EH (cell line): ENCODE measurements around the gene ACTL10.

Experiments
- DNase-seq: peaks from one replicate; pipeline ENCODE4 v3.0.0-alpha.2; 2015; ENCODE audit warnings: low read depth

Gene ACTL10

DNA sequence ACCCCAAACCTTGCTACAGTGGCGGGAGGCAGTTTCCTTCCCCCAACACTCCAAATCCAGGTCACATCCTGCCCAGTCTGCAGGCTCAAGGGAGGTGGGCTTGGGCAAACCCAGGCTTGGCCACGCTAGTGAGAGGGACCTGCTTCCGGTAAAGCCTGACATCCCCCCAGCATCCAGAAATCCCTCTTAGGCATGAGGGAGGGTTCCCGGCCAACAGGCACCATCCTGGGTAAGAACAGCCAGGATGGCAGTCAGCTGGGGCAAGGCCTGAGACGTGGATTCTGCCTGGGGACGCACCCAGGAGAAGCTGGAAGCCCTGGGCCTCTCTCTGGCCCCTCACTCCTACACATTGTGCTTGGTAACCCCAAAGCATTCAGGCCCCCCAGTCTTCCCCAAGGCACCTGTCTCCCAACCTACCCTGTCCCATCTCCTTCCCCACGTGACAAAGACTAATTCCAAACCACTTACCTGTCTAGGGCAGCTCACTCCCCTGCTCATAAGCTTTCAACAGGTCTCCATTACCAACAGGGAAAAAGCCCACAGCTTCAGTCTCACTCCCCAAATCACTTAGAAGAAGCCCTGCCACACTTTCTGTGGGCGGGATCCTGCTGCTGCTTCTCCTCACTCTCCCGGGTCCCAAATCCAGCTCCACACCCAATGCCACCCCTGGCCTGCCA, 2.5 kb upstream of the ACTL10 start:
- DNase-seq, result no peak

DNA sequence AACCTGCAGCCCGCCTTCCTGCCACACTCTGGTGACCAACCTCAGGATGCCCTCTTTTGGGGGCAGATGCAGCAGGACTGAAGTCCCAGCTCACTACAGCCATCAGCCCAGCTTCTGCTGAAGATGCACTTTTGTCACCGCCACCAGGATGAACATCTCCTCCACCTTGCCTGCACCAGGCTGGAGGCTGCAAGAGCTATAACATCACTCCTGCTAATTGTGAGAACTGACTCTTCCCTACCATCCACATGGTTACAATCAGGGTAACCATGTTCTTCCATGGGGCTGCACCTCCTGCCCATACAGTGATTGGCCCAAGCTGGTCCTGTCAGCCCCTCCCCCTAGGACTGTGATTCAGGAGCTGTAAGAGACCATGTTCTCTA, 2.0 kb upstream of the ACTL10 start:
- DNase-seq, result peak; percentile 27

DNA sequence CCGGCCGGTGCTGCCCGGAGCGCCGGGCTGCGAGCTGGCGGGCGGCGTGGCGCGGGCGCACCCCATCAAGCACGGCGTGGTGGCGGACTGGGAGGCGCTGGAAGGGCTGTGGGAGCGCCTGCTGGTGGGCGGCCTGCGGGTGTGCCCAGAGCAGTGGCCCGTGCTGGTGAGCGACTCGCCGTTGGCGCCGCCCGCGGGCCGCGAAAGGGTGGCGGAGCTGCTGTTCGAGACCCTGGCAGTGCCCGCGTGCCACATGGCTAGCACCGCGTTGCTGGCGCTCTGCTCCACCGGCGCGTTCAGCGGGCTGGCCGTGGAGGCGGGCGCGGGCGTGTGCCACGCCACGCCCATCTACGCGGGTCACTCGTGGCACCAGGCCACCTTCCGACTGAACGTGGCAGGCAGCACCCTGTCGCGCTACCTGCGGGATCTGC, 517 bp downstream of the ACTL10 start:
- peak; percentile 37 for DNase-seq

DNA sequence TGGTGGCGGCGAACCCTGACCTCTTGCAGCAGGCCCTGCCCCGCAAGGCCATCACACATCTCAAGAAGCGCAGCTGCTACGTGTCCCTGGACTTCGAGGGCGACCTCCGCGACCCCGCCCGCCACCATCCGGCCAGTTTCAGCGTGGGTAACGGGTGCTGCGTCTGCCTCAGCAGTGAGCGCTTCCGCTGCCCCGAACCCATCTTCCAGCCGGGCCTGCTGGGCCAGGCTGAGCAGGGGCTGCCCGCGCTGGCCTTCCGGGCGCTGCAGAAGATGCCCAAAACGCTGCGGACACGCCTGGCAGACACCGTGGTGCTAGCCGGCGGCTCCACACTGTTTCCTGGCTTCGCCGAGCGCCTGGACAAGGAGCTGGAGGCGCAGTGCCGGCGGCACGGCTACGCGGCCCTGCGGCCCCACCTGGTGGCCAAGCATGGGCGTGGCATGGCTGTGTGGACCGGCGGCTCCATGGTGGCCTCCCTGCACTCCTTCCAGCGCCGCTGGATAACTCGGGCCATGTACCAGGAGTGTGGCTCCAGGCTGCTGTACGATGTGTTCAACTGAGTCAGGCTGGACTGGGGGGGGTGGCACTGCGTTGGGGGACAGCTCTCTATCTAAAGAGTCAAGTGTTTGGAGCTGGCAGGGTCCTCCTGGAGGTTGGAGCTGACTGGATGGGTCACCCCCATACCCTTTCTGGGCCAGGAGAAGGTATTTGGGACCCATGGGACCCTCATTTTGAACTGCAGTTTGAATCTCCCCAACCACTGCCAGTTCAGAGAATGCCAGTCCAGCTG, 1.1 kb downstream of the ACTL10 start:
- DNase-seq, result peak; percentile 80

DNA sequence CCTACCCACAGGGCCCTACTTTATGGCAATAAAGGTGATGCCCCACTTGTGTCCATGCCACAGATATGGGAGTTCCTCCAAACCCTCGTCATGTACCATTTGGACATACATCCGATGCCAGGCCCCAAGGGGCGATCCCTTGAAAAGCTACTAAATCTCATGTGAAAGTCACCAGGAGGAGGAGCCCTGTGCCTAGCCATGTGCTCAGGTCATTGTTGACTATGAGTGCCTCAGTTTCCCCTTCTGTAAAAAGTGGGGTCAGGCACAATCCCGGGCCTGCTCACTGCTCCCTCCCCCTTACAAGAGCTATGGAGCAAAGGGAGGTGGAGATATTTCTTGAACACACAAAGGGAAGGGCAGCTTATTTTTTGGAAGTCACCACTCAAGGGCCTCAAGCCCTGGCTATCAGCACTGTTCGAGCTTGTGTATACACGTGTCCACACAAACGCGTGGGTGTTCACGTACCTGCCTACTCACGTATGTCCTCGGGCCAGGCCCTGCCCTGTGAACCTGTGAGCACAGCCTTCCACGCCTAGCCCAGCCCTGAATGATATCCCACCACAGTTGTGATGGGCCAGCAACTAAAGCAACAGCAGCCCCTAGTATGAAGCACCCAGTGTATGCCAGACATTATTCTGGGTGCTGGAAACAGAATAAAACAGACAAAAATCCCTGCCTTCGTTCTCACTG, 1.9 kb downstream of the ACTL10 start:
- DNase-seq, result no peak

DNA sequence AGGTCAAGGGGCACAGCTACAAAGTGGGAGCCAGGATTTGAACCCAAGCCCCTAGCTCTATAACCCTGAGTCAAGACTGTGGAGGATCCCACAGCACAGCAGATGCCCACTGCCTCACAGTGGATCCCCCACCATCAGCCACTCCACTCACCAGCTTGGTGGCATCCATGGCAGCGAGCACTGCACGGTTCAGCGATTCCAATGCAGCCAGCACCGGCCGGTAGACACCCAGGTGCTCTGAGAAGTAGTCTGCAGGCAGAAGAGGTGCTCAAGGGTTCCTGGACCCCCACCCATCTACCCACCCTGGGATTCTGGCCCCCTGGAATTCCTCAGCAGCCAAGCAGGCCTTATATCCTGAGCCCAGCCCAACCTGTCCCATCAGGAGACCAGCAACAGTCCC, 2.5 kb downstream of the ACTL10 start:
- DNase-seq, result no peak

DNA sequence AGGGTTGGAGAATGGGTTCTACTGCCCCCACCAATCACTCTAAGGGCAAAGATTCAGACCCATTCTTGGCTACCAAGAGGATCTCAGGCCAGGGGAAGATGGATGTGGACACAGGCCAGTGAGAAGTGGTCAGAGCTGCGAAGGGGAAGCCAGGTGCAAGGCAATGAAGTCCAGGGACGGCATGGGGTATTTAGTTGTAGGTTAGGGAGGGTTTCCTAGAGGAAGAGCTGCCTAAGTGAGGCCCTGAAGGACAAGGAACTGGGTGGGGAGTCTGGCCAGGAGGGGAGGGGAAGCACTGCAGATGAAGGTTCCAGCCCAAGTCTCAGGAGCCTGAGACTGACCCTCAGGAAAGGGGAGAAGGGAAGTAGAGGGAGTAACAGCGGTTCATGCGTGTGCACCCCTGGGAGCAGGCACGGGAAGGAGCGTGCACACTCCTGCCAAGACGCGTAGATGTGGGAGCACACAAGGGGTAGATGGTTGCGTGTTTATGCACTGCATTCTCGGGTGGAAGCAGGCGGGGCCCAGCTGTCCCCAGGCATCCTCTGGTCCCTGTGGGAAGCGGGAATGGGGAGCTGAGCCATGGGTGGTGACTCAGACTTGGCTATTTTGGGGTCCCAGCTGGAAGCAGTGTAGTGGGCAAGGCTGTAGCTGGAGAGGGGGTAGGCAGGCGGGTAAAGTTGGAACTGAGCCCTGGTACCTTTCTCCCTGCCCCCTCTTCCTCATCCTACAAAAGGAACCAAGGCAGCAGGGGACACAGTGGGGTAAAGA, 3.3 kb downstream of the ACTL10 start:
- DNase-seq, result no peak

DNA sequence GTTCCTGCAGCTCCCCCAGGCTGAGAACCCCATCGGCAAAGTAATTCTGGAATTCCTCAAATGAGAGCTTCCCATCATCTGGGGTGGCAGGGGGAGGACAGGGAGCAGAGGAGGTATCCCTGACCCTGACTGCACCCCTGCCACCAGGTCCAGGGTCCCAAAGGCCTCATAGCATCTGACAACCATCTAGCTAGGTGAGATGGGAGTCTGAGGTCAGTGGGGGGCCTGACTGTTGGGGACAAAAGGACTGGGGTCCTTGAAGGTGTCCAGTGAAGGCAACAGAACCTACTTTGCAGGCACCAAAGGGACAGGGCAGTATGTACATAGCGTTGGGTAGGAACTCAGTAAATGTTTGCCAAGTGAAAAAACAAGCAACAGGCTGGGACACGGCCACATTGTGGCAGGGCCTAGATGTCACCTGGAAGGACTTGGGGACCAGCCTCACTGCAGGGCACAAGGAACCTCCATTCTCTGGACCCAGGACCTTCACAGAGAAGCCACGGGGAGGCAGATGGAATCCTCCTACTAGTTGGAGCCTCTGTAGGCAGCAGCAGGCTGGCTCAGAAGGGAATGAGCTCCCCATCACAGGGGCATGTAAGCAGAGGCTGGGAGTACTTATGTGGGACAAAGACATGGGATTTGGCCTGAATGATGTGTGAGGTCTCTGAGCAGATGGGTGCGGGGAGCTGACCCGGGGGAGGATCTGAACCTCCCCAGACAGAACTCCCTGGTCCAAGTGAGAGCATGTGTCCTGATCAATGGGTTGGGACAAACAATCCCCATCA, 4.2 kb downstream of the ACTL10 start:
- no peak for DNase-seq

DNA sequence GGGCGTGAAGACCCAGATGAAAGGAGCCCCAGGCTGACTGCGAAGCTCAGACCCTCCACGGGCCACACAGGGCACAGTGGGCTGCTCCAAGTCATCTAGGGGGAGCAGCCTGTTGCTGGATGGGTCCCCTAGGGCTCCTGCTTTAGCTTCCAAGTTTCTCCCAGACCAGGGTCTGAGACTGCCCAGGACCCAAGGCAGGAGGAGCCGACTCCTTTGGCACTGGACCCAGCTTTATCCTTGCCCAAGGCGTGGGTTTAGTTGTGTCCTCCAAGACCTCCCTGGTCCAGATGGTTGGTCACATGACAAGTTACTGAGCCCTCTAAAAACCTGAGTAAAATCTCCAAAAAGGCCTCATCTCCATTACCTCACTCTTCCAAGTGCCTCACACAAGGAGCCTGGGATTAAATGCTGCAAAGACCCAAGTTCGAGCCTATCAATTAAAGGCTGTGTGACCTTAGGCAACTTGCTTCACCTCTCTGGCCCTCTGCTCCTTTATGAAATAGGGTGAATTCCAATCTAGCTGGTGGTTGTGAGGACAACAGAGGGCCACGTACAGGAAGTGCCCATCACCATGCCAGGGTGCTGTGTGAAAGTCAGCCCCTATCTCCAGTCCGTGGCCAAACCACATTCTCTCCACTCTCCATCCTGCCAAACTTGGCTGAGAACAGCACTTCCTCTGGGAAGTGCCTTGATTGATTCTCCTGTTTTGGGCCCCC, 5.0 kb downstream of the ACTL10 start:
- DNase-seq, result no peak

DNA sequence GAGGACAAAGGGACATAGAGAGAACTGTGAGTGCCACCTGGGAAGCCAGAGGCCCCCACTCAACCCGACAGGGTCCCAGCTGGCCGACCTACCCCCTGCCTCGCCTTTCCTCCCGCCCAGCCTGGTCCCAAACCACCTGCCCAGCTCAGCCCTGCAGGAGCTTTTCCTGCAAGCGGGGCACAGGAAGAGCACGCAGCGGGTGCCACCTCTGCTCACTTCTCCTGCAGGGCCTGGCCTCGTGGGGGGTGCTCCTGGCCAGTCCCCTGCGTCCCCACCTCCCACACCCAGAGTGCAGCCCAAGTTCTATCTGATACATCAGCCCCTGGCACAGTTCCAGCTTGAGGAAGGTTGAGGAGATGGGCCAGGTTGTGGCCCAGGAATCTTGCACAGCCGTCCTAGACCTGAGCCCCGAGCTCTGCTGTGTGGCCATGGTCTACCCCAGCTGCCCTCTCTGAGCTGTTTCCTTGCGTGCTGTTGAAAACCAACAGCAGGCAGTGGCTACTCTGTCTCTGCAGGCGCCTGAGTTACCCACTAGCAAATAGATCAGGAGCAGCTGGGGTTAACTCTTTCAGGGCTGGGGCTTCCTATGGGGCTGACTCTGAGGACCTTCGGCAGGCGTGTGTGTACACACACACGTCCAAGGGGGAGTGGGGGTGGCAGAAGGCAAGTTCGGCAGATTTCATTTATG, 5.8 kb downstream of the ACTL10 start:
- DNase-seq, result no peak

DNA sequence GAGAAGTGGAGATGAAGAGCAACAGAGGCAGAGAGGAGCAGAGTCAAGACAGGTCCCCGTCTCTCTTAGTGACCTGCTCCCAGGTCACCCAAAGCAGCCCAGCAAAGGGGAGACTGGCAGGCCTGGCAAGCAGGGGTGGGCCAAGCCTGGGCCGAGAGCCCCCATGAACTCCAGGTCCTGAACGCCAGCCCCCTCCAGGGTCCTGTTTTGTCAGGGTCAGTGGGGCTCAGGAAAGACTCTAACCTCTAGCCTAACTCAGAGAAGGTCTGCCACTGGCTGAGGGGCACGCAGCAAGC, 6.3 kb downstream of the ACTL10 start:
- no peak for DNase-seq

DNA sequence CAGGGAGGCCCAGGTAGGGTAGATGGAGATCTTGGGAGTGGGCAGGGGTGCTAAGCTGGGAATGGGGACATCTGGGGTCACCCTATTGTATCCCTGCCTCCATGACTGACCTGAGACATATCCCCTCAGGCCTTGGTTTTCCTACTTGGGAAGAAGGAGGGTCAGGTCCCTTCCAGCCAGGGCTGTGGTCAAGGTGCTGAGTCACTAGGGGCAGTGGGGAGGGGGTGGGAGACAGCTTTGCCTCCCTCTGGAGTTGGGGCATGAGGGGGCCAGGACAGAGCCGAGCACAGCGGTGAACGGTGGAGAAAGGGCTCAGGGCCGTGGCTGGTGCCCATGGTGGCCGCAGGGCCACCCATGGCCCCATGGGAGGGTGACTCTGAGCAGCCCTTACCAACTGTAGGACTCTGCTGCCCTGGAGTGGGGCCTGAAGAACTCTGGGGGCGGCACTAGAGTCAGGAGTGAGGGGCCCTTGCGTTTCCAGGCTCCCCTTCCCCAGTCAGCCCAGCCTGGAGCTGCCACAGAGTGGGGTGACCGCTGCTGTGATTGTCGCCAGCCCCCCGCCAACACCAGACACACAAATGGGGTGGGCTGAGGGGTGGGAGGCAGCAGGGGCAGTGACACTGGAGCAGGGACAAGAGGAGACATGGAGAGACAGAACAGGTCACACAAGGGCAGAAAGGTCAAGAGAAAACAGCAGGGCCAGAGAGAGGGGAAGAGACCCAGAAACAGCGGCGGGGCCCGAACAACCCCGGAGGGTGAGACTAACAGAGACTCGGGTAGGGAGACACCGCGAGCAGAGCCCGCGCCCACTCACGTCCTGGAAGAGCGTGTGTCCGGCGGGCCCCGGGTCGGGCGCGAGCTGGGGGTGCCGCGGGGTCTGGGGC, 6.9 kb downstream of the ACTL10 start:
- peak; percentile 30 for DNase-seq

DNA sequence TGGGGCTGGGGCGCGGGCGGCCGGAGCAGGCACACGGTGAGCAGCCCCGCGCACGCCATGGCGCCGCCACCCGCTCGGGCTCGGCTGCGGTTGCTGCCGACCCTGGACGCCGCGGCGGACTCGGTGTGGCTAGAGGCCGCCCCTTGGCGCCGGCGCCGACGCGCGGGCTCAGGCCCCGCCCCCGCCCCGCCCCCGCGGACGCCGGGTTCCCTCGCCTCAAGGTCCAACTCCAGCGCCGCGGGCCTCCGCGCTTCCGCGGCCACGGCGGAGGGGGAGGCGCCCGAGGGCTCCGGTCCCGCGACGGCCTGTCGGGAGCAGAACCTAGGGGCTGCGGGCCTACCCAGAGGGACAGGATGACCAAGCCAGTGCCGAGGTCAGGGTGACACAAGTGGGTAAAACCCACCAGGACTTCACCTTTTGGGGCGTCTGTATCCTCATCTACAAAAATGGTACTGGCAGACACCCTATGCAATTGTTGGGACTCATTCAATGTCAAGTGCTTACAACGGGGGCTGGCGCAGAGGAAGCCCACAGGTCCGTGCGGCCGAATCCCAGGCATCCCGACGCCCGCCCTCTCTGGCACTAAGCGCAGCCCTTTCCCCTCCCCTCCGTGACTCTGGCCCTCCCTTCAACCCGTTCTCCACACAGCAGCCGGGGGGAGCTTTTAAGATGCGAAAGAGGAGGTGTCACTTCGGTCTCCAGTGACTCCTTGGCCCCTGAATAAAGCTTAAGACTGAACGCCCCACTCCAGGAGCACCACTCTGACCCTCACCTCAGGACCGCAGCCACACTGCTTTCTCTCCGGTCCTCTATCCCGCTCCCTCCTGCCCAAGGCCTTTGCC, 7.8 kb downstream of the ACTL10 start, which contains the start of gene NECAB3:
Gene NECAB3, minus strand, starts transcription at position 135 of the 842 bp plus-strand sequence. Its CDS starts 76 bp downstream, at position 59.
- peak; percentile 80 for DNase-seq

DNA sequence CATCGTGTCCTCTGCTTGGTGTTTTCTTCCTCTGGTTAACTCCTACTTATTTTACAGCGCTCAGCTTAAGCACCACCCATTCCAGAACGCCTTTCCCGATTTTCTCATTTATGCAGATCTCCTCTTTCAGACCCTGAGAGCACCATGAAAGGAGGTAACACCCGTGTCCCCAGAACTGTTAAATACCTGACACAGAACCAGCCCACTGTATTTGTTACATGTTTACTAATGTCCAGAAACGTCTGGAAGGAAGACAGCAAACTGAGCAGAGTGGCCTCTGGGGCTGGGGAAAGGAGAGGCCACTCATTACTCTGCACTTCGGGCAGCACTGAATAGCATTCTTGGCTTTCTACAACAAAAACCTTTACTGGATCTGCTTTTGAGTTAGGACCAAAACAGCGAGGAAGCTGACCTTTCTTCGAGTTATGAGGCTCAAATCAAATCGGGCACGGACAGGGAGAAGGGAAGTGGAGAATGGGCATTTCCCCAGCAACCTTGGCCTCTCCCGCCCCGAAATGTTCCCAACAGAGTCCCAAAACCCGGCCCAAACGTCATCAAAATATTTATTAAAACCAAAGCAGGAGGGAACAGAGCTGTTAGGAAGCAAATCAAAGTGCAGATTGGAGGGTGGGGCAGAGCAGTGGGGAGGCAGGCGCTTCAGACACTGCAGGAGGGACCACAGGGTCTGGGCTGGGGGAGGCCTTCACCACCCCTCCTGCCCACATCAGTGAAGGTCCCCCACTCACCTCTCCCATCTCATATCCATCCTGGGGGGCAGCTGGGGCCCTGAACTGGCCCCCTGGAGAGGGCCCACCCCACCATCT, 8.6 kb downstream of the ACTL10 start:
- DNase-seq, result peak; percentile 32

DNA sequence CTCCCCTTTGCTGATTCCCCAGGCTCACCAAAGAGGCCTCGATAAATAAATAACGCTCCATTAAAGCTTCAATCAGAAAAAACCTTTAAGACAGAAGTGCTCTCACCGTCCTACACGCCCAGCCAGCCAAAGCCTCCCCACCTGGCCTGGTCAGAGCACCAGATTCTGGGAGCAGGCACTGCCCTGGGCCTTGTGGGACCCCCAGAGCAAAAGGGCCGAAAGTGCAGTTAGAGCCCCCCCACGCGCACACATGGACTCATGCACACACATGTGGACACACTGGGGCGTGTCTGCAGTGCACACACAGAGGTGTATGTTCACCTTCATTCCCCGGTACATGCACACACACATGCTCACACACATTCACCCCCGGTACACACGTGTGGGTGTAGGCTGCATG, 9.4 kb downstream of the ACTL10 start:
- no peak for DNase-seq

DNA sequence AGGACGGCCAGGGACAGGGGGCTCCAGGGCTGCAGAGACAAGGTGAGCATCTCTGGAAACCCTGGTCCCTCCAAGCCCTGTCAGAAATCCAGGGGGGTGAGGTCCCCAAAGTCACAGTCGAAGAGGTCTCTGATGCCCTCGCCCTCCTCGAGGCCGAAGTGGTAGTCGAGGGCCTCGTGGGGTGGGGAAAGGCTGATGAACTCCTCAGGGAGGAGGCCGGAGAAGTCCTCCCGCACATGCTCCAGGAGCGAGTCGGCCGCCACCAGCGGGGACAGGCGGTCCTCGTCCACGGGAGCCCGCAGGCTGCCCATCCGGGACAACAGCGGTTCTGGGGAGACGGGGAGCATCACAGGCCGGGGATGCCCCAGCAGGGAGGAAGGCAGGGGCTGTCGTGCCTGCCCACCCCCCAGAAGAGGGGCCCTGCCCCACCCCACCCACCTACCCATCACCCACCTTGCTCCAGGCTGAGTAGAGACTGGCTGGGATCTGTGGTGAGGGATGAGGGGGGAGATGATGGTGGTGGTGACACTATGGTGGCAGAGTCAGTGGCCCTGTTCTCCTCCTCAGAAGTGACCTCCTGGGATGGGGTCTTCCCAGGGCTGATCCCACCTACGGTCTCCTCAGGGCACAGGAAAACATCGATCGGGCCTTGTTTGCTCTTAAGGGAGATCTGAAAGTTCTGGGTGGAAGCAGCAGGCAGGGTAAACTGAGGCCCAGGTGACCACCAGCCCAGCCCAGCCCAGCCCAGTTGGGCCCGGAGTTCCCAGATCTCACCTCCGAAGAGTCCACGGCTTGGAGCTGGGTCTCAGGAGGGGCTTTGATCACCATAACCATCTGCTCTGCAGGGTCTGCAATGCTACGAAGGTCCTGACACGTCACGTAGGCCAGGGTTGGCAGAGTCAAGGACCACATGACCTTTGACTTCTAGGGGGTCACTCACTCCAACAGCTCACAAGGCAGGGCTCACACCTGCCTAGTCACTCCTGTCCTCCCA, 10.2 kb downstream of the ACTL10 start:
- DNase-seq, result no peak
